GM13976 (cell line): ENCODE results near the gene GOLGA1.

Experiments
- DNase-seq: peaks from one replicate; pipeline ENCODE4 v3.0.0; 2012; ENCODE audit warnings: low spot score
- CTCF ChIP-seq: IDR thresholded peaks from 2 replicates; pipeline ENCODE4 v1.5.1; 2012; ENCODE audit warnings: borderline replicate concordance, mild to moderate bottlenecking; ENCODE audit not compliant: insufficient read depth; ENCODE audit errors: extremely low read depth, missing control alignments, control extremely low read depth
- in situ Hi-C: fragments of 300-500 bp; cut with MboI; formaldehyde crosslinking; loops from one replicate; pipeline ENCODE4 v1.12.0; 2022; ENCODE audit warnings: low sequenced_read_pairs, mixed read lengths, inconsistent platforms; ENCODE audit not compliant: unreplicated experiment

GOLGA1 gene

GRCh38 chr9:124894741-124895170, 46.1 kb downstream of the GOLGA1 start:
- no peak for DNase-seq
- TF ChIP-seq CTCF, result peak; percentile 65

DNA sequence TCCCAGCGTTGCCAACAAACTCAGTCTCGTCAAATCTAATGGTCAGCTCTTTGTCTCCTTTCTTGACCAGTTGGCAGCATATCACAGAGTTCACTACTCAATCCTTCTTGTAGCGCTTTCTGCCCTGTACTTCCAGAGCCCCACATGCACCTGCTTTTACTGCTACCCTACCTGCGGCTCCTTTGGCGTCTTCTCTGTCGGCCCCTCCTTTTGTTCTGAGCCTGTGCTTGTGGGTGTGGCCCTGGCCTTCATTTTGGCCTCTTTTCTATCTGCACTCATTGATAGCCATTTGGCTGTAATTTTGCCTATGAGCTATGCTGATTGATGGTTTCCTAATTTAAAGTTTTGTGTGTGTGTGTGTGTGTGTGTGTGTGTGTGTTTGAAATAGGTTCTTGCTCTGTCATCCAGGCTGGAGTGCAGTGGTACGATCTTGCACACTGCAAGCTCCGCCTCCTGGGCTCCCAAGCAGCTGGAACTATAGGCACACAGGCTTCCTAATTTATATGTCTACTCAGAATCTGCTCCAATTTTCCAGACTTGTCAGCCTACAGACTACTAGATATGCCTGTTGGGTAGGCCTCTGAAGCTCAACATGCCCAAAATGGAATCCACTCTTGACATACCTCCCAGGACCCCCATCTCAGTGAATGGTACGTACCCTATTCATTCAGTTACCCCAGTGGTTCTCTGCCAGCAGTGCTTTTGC, 46.7 kb downstream of the GOLGA1 start:
- in situ Hi-C loops, result no loop called here
- no peak for DNase-seq
- TF ChIP-seq CTCF, result no peak

More at GRCh38 chr9:124894741-124895170, 46.1 kb downstream of the GOLGA1 start:
- in situ Hi-C loops, result no loop called here

DNA sequence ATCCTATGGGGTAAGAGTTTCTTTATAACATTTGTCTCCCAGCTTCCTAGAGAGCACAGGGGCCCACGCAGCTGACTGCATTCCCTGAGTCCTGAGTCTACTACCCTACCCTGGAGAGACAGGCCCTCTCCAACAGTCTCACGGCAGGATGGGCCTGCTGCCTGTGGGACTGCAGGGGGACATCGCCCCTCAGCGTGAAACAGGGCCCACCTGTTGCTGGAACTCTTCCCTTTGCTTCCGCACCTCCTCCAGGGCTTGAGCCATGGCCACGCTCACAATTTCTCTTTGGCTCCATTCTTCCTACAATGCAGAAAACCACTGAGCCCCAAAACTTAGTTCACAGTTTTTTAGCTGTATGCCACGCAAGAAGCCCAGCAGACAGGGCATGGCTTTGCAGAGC, 50.7 kb downstream of the GOLGA1 start:
- DNase-seq, result no peak
- in situ Hi-C loops, result no loop called here
- TF ChIP-seq CTCF, result no peak

GRCh38 chr9:124889006-124889405, 51.9 kb downstream of the GOLGA1 start:
- no peak for TF ChIP-seq CTCF
- in situ Hi-C loops, result no loop called here

DNA sequence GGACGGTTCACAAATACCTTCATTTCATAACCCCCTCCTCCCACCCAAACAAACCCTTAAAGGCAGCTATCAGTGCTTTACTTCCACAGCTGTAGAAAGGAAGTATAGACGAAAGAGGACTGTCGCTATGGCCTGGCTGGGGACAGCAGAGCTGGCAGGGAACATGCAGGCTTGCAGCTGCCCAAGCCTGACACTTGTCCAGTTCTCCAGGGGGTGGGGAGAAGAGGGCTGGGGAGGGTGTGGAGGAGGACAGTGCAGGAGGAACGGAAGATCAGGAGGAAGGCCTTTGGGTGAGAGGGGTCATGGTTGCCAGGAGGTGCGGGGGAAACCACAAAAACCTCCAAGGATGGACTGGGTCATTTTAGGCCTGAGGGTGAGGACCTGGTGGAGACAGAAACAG, 53.1 kb downstream of the GOLGA1 start:
- in situ Hi-C loops, result no loop called here
- no peak for TF ChIP-seq CTCF
- DNase-seq, result no peak

More at GRCh38 chr9:124889006-124889405, 51.9 kb downstream of the GOLGA1 start:
- DNase-seq, result no peak

GRCh38 chr9:124886866-124887492, 53.9 kb downstream of the GOLGA1 start:
- peak; percentile 24 for DNase-seq
- no peak for TF ChIP-seq CTCF
- in situ Hi-C loops, result no loop called here
